Neural crest cell (in vitro differentiated cells): ENCODE results near the gene PLD6. TPM values are rescaled to one million over a fixed set of nuclear protein-coding genes. Genes with fewer than 3 reads are reported as not detected.

Source experiments
- DNase-seq: peaks from one replicate; pipeline ENCODE4 v3.0.0; 2021; ENCODE audit warnings: low read depth, mixed read lengths, low spot score
- H3K27ac Mint-ChIP-seq: one replicate; pipeline ENCODE4 v1.8.0; 2021; ENCODE audit warnings: mild to moderate bottlenecking, mixed read lengths; ENCODE audit not compliant: unreplicated experiment
- H3K27me3 Mint-ChIP-seq: 2 replicates; pipeline ENCODE4 v1.8.0; 2021; ENCODE audit warnings: low read depth, mild to moderate bottlenecking, mixed read lengths
- H3K36me3 Mint-ChIP-seq: 2 replicates; pipeline ENCODE4 v1.8.0; 2021; ENCODE audit warnings: low read depth, mild to moderate bottlenecking, mixed read lengths
- H3K4me1 Mint-ChIP-seq: 2 replicates; pipeline ENCODE4 v1.8.0; 2021; ENCODE audit warnings: mixed read lengths
- H3K4me3 Mint-ChIP-seq: one replicate; pipeline ENCODE4 v1.8.0; 2021; ENCODE audit warnings: mild to moderate bottlenecking, mixed read lengths
- H3K9me3 Mint-ChIP-seq: 2 replicates; pipeline ENCODE4 v1.8.0; 2021; ENCODE audit warnings: mixed read lengths
- total RNA-seq: library from RNA; stranded (reverse); gene quantifications from 2 replicates; pipeline ENCODE4 v1.2.1, GENCODE V29; 2021
- TF ChIP-seq, protein P1 (sequence below): fragments of 200-600 bp; sonication (generic); conservative IDR thresholded peaks from 2 replicates; pipeline ENCODE4 v1.5.0; 2021; ENCODE audit warnings: antibody characterized with exemption, mild to moderate bottlenecking

PLD6 gene
- total RNA-seq, 1 donor from 2014 or later: 0.23 TPM

DNA sequence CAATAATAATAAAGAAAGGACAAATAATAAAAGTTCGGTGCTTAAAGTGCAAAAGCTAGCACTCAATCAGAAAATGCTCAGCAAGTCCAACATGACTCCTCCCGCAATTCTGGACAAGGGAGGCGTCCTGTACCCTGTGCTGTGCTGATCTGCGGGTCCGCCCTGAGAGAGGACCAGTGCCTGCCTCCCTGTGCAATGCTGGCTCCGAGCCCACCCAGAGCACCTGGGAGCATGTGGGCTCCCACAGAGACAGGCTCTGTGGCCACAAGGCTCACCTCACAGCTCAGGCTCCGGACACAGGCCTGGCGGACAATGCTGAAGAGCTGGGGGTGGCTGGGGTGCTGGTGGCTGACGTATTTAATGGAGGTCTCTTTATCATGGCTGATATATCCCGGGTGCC, 19.8 kb upstream of the PLD6 start:
- no peaks in the 10 kb centered on the region for H3K4me1 Mint-ChIP-seq
- TF ChIP-seq, protein P1, sequence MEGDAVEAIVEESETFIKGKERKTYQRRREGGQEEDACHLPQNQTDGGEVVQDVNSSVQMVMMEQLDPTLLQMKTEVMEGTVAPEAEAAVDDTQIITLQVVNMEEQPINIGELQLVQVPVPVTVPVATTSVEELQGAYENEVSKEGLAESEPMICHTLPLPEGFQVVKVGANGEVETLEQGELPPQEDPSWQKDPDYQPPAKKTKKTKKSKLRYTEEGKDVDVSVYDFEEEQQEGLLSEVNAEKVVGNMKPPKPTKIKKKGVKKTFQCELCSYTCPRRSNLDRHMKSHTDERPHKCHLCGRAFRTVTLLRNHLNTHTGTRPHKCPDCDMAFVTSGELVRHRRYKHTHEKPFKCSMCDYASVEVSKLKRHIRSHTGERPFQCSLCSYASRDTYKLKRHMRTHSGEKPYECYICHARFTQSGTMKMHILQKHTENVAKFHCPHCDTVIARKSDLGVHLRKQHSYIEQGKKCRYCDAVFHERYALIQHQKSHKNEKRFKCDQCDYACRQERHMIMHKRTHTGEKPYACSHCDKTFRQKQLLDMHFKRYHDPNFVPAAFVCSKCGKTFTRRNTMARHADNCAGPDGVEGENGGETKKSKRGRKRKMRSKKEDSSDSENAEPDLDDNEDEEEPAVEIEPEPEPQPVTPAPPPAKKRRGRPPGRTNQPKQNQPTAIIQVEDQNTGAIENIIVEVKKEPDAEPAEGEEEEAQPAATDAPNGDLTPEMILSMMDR: no peak
- H3K27me3 Mint-ChIP-seq: no peaks in the 10 kb centered on the region
- no peak overlapping the region for H3K4me3 Mint-ChIP-seq
- H3K9me3 Mint-ChIP-seq: no peaks in the 10 kb centered on the region
- H3K27ac Mint-ChIP-seq: no peak overlapping the region
- H3K36me3 Mint-ChIP-seq: peaks cover 8% of the 10 kb centered on the region
- no peak for DNase-seq

- Mint-ChIP-seq H3K27me3 (no peaks in the 10 kb centered on the region), H3K4me3 (no peak overlapping the region), H3K9me3 (no peaks in the 10 kb centered on the region), H3K36me3 (peaks cover 13% of the 10 kb centered on the region), H3K4me1 (no peaks in the 10 kb centered on the region), H3K27ac (no peak overlapping the region)
- TF ChIP-seq, protein P1: no peak
- no peak for DNase-seq
Observed at GRCh38 chr17:17224137-17224536, 18.0 kb upstream of the PLD6 start.

- TF ChIP-seq, protein P1: no peak
- Mint-ChIP-seq H3K9me3 (no peaks in the 10 kb centered on the region), H3K4me3 (no peak overlapping the region), H3K27me3 (no peaks in the 10 kb centered on the region), H3K36me3 (peaks cover 13% of the 10 kb centered on the region), H3K27ac (no peak overlapping the region), H3K4me1 (no peaks in the 10 kb centered on the region)
- DNase-seq: no peak
Observed at GRCh38 chr17:17223736-17224135, 17.6 kb upstream of the PLD6 start.

GRCh38 chr17:17221329-17221728, 15.2 kb upstream of the PLD6 start:
- H3K27ac Mint-ChIP-seq: no peak overlapping the region
- H3K27me3 Mint-ChIP-seq: no peaks in the 10 kb centered on the region
- TF ChIP-seq, protein P1: no peak
- no peaks in the 10 kb centered on the region for H3K9me3 Mint-ChIP-seq
- DNase-seq: no peak
- no peak overlapping the region for H3K4me3 Mint-ChIP-seq
- peaks cover 23% of the 10 kb centered on the region for H3K36me3 Mint-ChIP-seq
- no peaks in the 10 kb centered on the region for H3K4me1 Mint-ChIP-seq

- no peaks in the 10 kb centered on the region for H3K9me3 Mint-ChIP-seq
- no peak for DNase-seq
- H3K4me1 Mint-ChIP-seq: no peaks in the 10 kb centered on the region
- H3K27ac Mint-ChIP-seq: no peak overlapping the region
- H3K4me3 Mint-ChIP-seq: no peak overlapping the region
- TF ChIP-seq, protein P1: no peak
- peaks cover 23% of the 10 kb centered on the region for H3K36me3 Mint-ChIP-seq
- no peaks in the 10 kb centered on the region for H3K27me3 Mint-ChIP-seq
Observed at GRCh38 chr17:17220529-17220928, 14.4 kb upstream of the PLD6 start.

- no peaks in the 10 kb centered on the region for H3K27me3 Mint-ChIP-seq
- no peak overlapping the region for H3K4me3 Mint-ChIP-seq
- H3K9me3 Mint-ChIP-seq: no peaks in the 10 kb centered on the region
Observed at GRCh38 chr17:17217995-17218394, 11.9 kb upstream of the PLD6 start.

More at GRCh38 chr17:17217995-17218394, 11.9 kb upstream of the PLD6 start:
- TF ChIP-seq, protein P1: no peak
- H3K4me1 Mint-ChIP-seq: no peaks in the 10 kb centered on the region
- H3K36me3 Mint-ChIP-seq: peaks cover 18% of the 10 kb centered on the region
- no peak for DNase-seq
- H3K27ac Mint-ChIP-seq: no peak overlapping the region
